ENCODE data around the gene FAM228A.
"Not testable (repeated sequence)": the region's sequence is repeated elsewhere in the genome, so short reads cannot be mapped to it uniquely, and the experiment has no call there.

The FAM228A gene

GRCh38 chr2:24191156-24191555, 16.3 kb downstream of the FAM228A start:
- DNase-seq: no peak

- no peak for DNase-seq
These were observed 17.0 kb downstream of the FAM228A start for GRCh38 chr2:24191848-24192247.

GRCh38 chr2:24197213-24197612, 22.4 kb downstream of the FAM228A start:
- not testable (repeated sequence) for DNase-seq

- DNase-seq: no peak
These were observed 25.2 kb downstream of the FAM228A start for GRCh38 chr2:24199968-24200590.

- DNase-seq: no peak
These were observed 25.9 kb downstream of the FAM228A start for GRCh38 chr2:24200799-24201198.

- DNase-seq: no peak
These were observed 28.4 kb downstream of the FAM228A start for GRCh38 chr2:24203029-24203786.

GRCh38 chr2:24203787-24204150, 28.9 kb downstream of the FAM228A start:
- DNase-seq: no peak

GRCh38 chr2:24204505-24204904, 29.7 kb downstream of the FAM228A start:
- no peak for DNase-seq

- no peak for DNase-seq
These were observed 30.3 kb downstream of the FAM228A start for GRCh38 chr2:24205131-24205530.

- DNase-seq: no peak
These were observed 31.4 kb downstream of the FAM228A start for GRCh38 chr2:24206242-24206641.

- no peak for DNase-seq
These were observed 31.9 kb downstream of the FAM228A start for GRCh38 chr2:24206714-24207113.

GRCh38 chr2:24207359-24207758, 32.5 kb downstream of the FAM228A start:
- DNase-seq: no peak

GRCh38 chr2:24208490-24208889, 33.6 kb downstream of the FAM228A start:
- DNase-seq: no peak

GRCh38 chr2:24209389-24210105, 34.7 kb downstream of the FAM228A start:
- DNase-seq: no peak

GRCh38 chr2:24210106-24210455, 35.2 kb downstream of the FAM228A start:
- no peak for DNase-seq

- no peak for DNase-seq
These were observed 35.9 kb downstream of the FAM228A start for GRCh38 chr2:24210723-24211122.

- no peak for DNase-seq
These were observed 36.6 kb downstream of the FAM228A start for GRCh38 chr2:24211408-24211807.

- no peak for DNase-seq
These were observed 40.0 kb downstream of the FAM228A start for GRCh38 chr2:24214880-24215279.

- DNase-seq: peak in 5 of 14 donors; percentile 34 to 53 (median 40)
These were observed 45.9 kb downstream of the FAM228A start for GRCh38 chr2:24220554-24221291.

- DNase-seq: no peak
These were observed 46.6 kb downstream of the FAM228A start for GRCh38 chr2:24221343-24222050.

- no peak for DNase-seq
These were observed 48.1 kb downstream of the FAM228A start for GRCh38 chr2:24222946-24223345.

- no peak for DNase-seq
These were observed 50.8 kb downstream of the FAM228A start for GRCh38 chr2:24225499-24226242.
